ENCODE measurements around the gene FMNL1.
A peak's percentile ranks its signal among the peaks of the same experiment; 100 is the strongest.

Gene FMNL1

GRCh38 chr17:45228763-45229539 is 7.3 kb downstream of the FMNL1 start:
- TF ChIP-seq CTCF (conservative IDR thresholded peaks at IDR 0.05) (no peak), ZFX (IDR thresholded peaks at IDR 0.05) (no peak)
- H3K27ac ChIP-seq, result no peak overlapping the region

- TF ChIP-seq CTCF (conservative IDR thresholded peaks at IDR 0.05) (no peak), ZFX (IDR thresholded peaks at IDR 0.05) (no peak)
- no peak overlapping the region for H3K27ac ChIP-seq
Measured at GRCh38 chr17:45229681-45230409, 8.2 kb downstream of the FMNL1 start.

- no peak overlapping the region for H3K27ac ChIP-seq
- TF ChIP-seq ZFX (IDR thresholded peaks at IDR 0.05), result no peak
- TF ChIP-seq CTCF (conservative IDR thresholded peaks at IDR 0.05), result no peak
Measured at GRCh38 chr17:45230410-45230786, 8.7 kb downstream of the FMNL1 start.

- H3K27ac ChIP-seq, result no peak overlapping the region
- TF ChIP-seq CTCF (conservative IDR thresholded peaks at IDR 0.05), result no peak
- TF ChIP-seq ZFX (IDR thresholded peaks at IDR 0.05), result no peak
Measured at GRCh38 chr17:45230787-45231480, 9.2 kb downstream of the FMNL1 start.

- no peak overlapping the region for H3K27ac ChIP-seq
- TF ChIP-seq CTCF (conservative IDR thresholded peaks at IDR 0.05), result peak; percentile 60
- no peak for TF ChIP-seq ZFX (IDR thresholded peaks at IDR 0.05)
Measured at GRCh38 chr17:45231481-45232116, 9.9 kb downstream of the FMNL1 start.

GRCh38 chr17:45232514-45233422 is 11.1 kb downstream of the FMNL1 start:
- no peak overlapping the region for H3K27ac ChIP-seq
- TF ChIP-seq ZFX (IDR thresholded peaks at IDR 0.05) (no peak), CTCF (conservative IDR thresholded peaks at IDR 0.05) (no peak)
